Measurements from ENCODE around the gene FFAR4.

DNA sequence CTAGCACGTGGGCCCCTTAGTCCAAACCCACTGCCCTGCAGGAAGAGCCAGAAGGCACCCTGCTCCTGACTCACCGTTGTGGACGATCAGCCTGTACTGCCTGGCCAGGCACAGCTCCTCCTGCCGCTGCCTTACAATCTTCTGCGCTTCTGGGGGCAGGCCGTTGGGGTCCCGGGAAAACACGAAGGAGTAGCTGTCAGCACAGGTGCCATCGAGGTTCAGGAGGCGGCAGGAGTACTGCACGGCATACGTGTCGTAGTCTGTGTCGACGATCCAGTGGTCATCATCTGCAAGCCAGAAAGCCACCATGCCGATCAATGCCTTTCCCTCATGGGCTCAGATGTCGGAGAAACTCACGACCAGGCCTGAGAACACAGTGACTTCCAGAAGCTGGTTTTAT lies 27.3 kb downstream of the FFAR4 start:
- TF ChIP-seq POLR2A (IDR thresholded peaks at IDR 0.05): no peak
- TF ChIP-seq, protein P1, sequence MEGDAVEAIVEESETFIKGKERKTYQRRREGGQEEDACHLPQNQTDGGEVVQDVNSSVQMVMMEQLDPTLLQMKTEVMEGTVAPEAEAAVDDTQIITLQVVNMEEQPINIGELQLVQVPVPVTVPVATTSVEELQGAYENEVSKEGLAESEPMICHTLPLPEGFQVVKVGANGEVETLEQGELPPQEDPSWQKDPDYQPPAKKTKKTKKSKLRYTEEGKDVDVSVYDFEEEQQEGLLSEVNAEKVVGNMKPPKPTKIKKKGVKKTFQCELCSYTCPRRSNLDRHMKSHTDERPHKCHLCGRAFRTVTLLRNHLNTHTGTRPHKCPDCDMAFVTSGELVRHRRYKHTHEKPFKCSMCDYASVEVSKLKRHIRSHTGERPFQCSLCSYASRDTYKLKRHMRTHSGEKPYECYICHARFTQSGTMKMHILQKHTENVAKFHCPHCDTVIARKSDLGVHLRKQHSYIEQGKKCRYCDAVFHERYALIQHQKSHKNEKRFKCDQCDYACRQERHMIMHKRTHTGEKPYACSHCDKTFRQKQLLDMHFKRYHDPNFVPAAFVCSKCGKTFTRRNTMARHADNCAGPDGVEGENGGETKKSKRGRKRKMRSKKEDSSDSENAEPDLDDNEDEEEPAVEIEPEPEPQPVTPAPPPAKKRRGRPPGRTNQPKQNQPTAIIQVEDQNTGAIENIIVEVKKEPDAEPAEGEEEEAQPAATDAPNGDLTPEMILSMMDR (IDR thresholded peaks at IDR 0.05): no peak

All from adrenal gland (tissue), 5 donors.